Peyer's patch (tissue), 4 donors: ENCODE data around the gene INPP5A. TPM values are rescaled to one million over a fixed set of nuclear protein-coding genes. Genes with fewer than 3 reads are reported as not detected.
"Not testable (repeated sequence)": the region's sequence is repeated elsewhere in the genome, so short reads cannot be mapped to it uniquely, and the experiment has no call there.

Experiments used
- DNase-seq, 3 donors: peaks; one replicate each; pipeline ENCODE4 v3.0.0-alpha.2; 2017 to 2019
- H3K27ac ChIP-seq, 4 donors: fragments of 200-600 bp; sonication (generic); one replicate each; pipeline ENCODE4 v1.5.1; 2016 to 2019
- H3K27me3 ChIP-seq, 2 donors: fragments of 200-600 bp; sonication (generic); one replicate each; pipeline ENCODE4 v1.5.1; 2019
- H3K36me3 ChIP-seq, 3 donors: fragments of 200-600 bp; sonication (generic); one replicate each; pipeline ENCODE4 v1.5.1; 2016 to 2019
- H3K4me1 ChIP-seq, 4 donors: fragments of 200-600 bp; sonication (generic); one replicate each; pipeline ENCODE4 v1.5.1; 2016 to 2019
- H3K4me3 ChIP-seq, 4 donors: fragments of 200-600 bp; sonication (generic); 1 replicate in 3 of 4; 2 replicates in 1 of 4; pipeline ENCODE4 v1.5.1; 2016 to 2019; ENCODE audit warnings: mild to moderate bottlenecking in 1 of 4
- H3K9me3 ChIP-seq, 4 donors: fragments of 200-600 bp; sonication (generic); one replicate each; pipeline ENCODE4 v1.5.1; 2016 to 2019; ENCODE audit warnings: mild to moderate bottlenecking in 1 of 4
- POLR2A ChIP-seq, 2 donors: fragments of 450-650 bp; IDR thresholded peaks; one replicate each; pipeline ENCODE4 v1.5.1; 2017; ENCODE audit warnings: antibody characterized with exemption in 2 of 2, mild to moderate bottlenecking in 2 of 2, moderate library complexity in 2 of 2
- total RNA-seq, 4 donors: library from RNA; depleted of rRNA; stranded (reverse); fragments of >200 nt; gene quantifications; one replicate each; pipeline ENCODE4 v1.1.0, GENCODE V29; 2016
- TF ChIP-seq, protein P1 (sequence below), 6 experiments: fragments of 450-650 bp in 4 of 6; fragments of 200-600 bp in 2 of 6; sonication (generic) in 1 of 6; IDR thresholded peaks; one replicate each; pipeline ENCODE4 v1.5.1; 2017 to 2019; ENCODE audit warnings: antibody characterized with exemption in 6 of 6, mild to moderate bottlenecking in 3 of 6, moderate library complexity in 1 of 6

INPP5A gene
- total RNA-seq, 4 donors from 2014 or later, result 33.8 to 76.4 (median 38.1) TPM

GRCh38 chr10:132742167-132742836 is 204.7 kb downstream of the INPP5A start:
- Histone ChIP-seq H3K36me3 (no peaks in the 10 kb centered on the region), H3K4me1 (no peaks in the 10 kb centered on the region), H3K27me3 (no peaks in the 10 kb centered on the region), H3K4me3 (no peak overlapping the region), H3K9me3 (no peaks in the 10 kb centered on the region), H3K27ac (no peak overlapping the region)
- TF ChIP-seq, protein P1, sequence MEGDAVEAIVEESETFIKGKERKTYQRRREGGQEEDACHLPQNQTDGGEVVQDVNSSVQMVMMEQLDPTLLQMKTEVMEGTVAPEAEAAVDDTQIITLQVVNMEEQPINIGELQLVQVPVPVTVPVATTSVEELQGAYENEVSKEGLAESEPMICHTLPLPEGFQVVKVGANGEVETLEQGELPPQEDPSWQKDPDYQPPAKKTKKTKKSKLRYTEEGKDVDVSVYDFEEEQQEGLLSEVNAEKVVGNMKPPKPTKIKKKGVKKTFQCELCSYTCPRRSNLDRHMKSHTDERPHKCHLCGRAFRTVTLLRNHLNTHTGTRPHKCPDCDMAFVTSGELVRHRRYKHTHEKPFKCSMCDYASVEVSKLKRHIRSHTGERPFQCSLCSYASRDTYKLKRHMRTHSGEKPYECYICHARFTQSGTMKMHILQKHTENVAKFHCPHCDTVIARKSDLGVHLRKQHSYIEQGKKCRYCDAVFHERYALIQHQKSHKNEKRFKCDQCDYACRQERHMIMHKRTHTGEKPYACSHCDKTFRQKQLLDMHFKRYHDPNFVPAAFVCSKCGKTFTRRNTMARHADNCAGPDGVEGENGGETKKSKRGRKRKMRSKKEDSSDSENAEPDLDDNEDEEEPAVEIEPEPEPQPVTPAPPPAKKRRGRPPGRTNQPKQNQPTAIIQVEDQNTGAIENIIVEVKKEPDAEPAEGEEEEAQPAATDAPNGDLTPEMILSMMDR (IDR thresholded peaks at IDR 0.05), result no peak
- TF ChIP-seq POLR2A (IDR thresholded peaks at IDR 0.05), result no peak
- no peak for DNase-seq

DNA sequence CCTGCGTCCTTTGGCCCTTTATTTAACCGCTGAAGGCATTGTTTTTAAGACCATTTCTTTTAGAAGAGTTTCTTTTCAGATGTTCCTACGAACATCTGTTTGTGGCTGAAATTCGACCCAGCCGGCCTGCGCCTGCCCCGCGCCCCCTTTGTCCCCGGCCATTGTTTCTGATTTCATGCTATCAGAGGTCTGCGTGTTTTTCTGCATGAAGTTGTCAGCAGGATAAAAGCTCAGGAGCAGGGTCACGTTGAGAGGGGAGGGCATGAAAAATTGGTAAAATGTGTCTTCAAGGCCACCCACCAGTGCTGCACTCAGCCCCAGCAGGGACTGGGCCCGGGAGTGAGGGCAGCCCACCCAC is 205.2 kb downstream of the INPP5A start:
- no peaks in the 10 kb centered on the region for H3K36me3 ChIP-seq
- H3K9me3 ChIP-seq, result no peaks in the 10 kb centered on the region
- TF ChIP-seq POLR2A (IDR thresholded peaks at IDR 0.05), result no peak
- TF ChIP-seq, protein P1 (IDR thresholded peaks at IDR 0.05), result no peak
- no peak for DNase-seq
- no peaks in the 10 kb centered on the region for H3K4me1 ChIP-seq
- no peak overlapping the region for H3K27ac ChIP-seq
- H3K4me3 ChIP-seq, result no peak overlapping the region
- H3K27me3 ChIP-seq, result no peaks in the 10 kb centered on the region

DNA sequence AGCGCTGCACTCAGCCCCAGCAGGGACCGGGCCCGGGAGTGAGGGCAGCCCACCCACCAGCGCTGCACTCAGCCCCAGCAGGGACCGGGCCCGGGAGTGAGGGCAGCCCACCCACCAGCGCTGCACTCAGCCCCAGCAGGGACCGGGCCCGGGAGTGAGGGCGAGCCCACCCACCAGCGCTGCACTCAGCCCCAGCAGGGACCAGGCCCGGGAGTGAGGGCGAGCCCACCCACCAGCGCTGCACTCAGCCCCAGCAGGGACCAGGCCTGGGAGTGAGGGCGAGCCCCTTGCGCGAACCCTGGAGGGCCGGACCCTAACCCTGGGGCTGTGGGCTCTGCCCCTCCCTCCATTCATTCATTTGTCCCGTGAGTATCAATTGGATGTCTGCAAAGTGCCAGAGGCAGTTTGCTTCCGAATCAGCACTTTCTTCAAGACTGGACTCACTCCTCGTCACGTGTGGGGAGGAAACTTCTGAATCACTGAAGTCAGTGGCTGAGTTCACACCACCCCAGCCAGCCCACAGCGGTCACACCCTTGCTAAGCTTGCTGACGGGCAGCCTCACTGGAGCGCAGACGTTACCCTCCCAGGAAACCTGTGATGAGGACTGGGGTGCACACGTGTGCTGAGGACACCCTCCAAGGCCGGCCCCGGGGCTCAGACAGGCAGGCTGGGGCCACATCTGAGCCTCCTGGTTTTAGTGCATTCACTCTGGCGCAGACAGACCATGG is 205.8 kb downstream of the INPP5A start:
- not testable (repeated sequence) for DNase-seq, H3K9me3 ChIP-seq, H3K4me1 ChIP-seq

GRCh38 chr10:132743925-132744490 is 206.4 kb downstream of the INPP5A start:
- Histone ChIP-seq H3K36me3 (no peaks in the 10 kb centered on the region), H3K27me3 (no peaks in the 10 kb centered on the region), H3K9me3 (no peaks in the 10 kb centered on the region), H3K4me1 (no peaks in the 10 kb centered on the region), H3K4me3 (no peak overlapping the region), H3K27ac (no peak overlapping the region)
- TF ChIP-seq, protein P1 (IDR thresholded peaks at IDR 0.05), result no peak
- TF ChIP-seq POLR2A (IDR thresholded peaks at IDR 0.05), result no peak
- DNase-seq, result no peak

More for the DNA sequence above, 205.8 kb downstream of the INPP5A start:
- H3K36me3 ChIP-seq, H3K27me3 ChIP-seq, H3K4me3 ChIP-seq, H3K27ac ChIP-seq: not testable (repeated sequence)

DNA sequence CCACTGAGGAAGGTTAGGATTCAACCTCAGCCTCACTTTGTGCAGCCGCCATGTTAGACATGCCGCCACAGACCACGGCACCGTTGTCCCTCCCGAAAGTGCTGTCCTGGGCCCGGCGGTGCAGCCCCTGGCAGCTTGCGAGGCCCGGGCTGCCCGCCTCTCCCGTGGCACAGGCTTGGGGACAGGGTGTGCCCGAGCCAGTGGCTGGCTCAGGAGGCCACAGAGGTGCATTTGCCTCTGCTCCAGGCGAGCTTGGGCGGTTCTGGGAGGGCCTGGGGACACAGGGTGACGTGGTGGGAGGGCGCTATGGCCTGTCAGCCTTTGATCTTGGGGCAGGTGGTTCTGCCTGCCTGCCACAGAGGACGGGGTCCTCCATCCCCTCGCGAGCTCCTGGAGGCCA is 207.3 kb downstream of the INPP5A start:
- DNase-seq, result no peak
- Histone ChIP-seq H3K36me3 (peaks cover 0 to 6% (median 0%) of the 10 kb centered on the region in 3 donors), H3K27me3 (no peaks in the 10 kb centered on the region), H3K4me3 (no peak overlapping the region), H3K9me3 (no peaks in the 10 kb centered on the region), H3K4me1 (no peaks in the 10 kb centered on the region), H3K27ac (no peak overlapping the region)
- TF ChIP-seq, protein P1 (IDR thresholded peaks at IDR 0.05), result no peak
- TF ChIP-seq POLR2A (IDR thresholded peaks at IDR 0.05), result no peak

DNA sequence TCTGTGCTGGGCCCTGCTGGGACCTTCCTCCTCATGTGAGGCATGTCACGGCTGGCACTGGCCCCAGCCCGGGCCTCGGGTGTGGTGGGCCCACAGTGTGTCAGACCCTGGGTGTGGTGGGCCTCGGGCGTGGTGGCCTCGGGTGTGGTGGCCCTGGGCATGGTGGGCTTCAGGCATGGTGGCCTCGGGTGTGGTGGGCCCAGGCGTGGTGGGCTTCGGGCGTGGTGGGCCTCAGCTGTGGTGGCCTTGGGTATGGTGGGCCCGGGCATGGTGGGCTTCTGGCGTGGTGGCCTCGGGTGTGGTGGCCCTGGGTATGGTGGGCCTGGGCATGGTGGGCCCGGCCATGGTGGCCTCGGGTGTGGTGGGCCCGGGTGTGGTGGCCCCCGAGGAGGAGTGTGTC is 207.9 kb downstream of the INPP5A start:
- Histone ChIP-seq H3K36me3 (peaks cover 0 to 13% (median 0%) of the 10 kb centered on the region in 3 donors), H3K9me3 (no peaks in the 10 kb centered on the region), H3K27ac (no peak overlapping the region), H3K4me1 (no peaks in the 10 kb centered on the region), H3K4me3 (no peak overlapping the region), H3K27me3 (no peaks in the 10 kb centered on the region)
- TF ChIP-seq, protein P1 (IDR thresholded peaks at IDR 0.05), result no peak
- TF ChIP-seq POLR2A (IDR thresholded peaks at IDR 0.05), result no peak
- DNase-seq, result no peak
